Skin epidermis (tissue), 12 donors: ENCODE data around the gene DNAH6.

Experiments used
- H3K27ac ChIP-seq, 21 experiments: fragments of 200-600 bp; sonication (generic) in 11 of 21; one replicate each; pipeline ENCODE4 v1.5.0; 2020; ENCODE audit warnings: mild to moderate bottlenecking in 3 of 21, inconsistent platforms in 2 of 21, moderate library complexity in 2 of 21
- H3K4me3 ChIP-seq, 7 experiments: fragments of 200-600 bp; sonication (generic) in 2 of 7; one replicate each; pipeline ENCODE4 v1.5.0; 2020; ENCODE audit warnings: inconsistent platforms in 2 of 7, mild to moderate bottlenecking in 2 of 7, moderate library complexity in 1 of 7

The DNAH6 gene

GRCh38 chr2:84781942-84782716, 265.8 kb downstream of the DNAH6 start:
- H3K4me3 ChIP-seq, result no peak overlapping the region
- peak overlapping the region in 10 of 21 experiments; percentile 12 to 86 (median 50) for H3K27ac ChIP-seq

GRCh38 chr2:84782717-84783442, 266.6 kb downstream of the DNAH6 start:
- Histone ChIP-seq H3K27ac (peak overlapping the region in 9 of 21 experiments; percentile 12 to 86 (median 52)), H3K4me3 (no peak overlapping the region)

GRCh38 chr2:84785950-84786349, 269.7 kb downstream of the DNAH6 start:
- Histone ChIP-seq H3K4me3 (no peak overlapping the region), H3K27ac (no peak overlapping the region)

GRCh38 chr2:84786601-84787000, 270.3 kb downstream of the DNAH6 start:
- Histone ChIP-seq H3K27ac (no peak overlapping the region), H3K4me3 (no peak overlapping the region)

GRCh38 chr2:84788027-84788426, 271.7 kb downstream of the DNAH6 start:
- Histone ChIP-seq H3K4me3 (no peak overlapping the region), H3K27ac (no peak overlapping the region)

GRCh38 chr2:84788498-84788897, 272.2 kb downstream of the DNAH6 start:
- Histone ChIP-seq H3K4me3 (no peak overlapping the region), H3K27ac (no peak overlapping the region)

GRCh38 chr2:84792856-84793522, 276.7 kb downstream of the DNAH6 start:
- H3K4me3 ChIP-seq, result no peak overlapping the region
- H3K27ac ChIP-seq, result no peak overlapping the region

- no peak overlapping the region for H3K27ac ChIP-seq
- H3K4me3 ChIP-seq, result no peak overlapping the region
Observed at GRCh38 chr2:84793641-84794040, 277.3 kb downstream of the DNAH6 start.

GRCh38 chr2:84796798-84797197, 280.5 kb downstream of the DNAH6 start:
- H3K4me3 ChIP-seq, result no peak overlapping the region
- no peak overlapping the region for H3K27ac ChIP-seq

GRCh38 chr2:84797271-84797670, 281.0 kb downstream of the DNAH6 start:
- Histone ChIP-seq H3K27ac (no peak overlapping the region), H3K4me3 (no peak overlapping the region)

- Histone ChIP-seq H3K27ac (no peak overlapping the region), H3K4me3 (no peak overlapping the region)
Observed at GRCh38 chr2:84799772-84800171, 283.5 kb downstream of the DNAH6 start.

- H3K27ac ChIP-seq, result no peak overlapping the region
- H3K4me3 ChIP-seq, result no peak overlapping the region
Observed at GRCh38 chr2:84800194-84800805, 284.0 kb downstream of the DNAH6 start.

GRCh38 chr2:84801811-84802210, 285.5 kb downstream of the DNAH6 start:
- no peak overlapping the region for H3K27ac ChIP-seq

GRCh38 chr2:84805250-84805958, 289.1 kb downstream of the DNAH6 start:
- Histone ChIP-seq H3K4me3 (no peak overlapping the region), H3K27ac (no peak overlapping the region)

More at GRCh38 chr2:84801811-84802210, 285.5 kb downstream of the DNAH6 start:
- no peak overlapping the region for H3K4me3 ChIP-seq

GRCh38 chr2:84807063-84807485, 290.8 kb downstream of the DNAH6 start:
- no peak overlapping the region for H3K4me3 ChIP-seq
- peak overlapping the region in 5 of 21 experiments; percentile 29 to 73 (median 49) for H3K27ac ChIP-seq

GRCh38 chr2:84808279-84808678, 292.0 kb downstream of the DNAH6 start:
- H3K4me3 ChIP-seq, result no peak overlapping the region
- H3K27ac ChIP-seq, result no peak overlapping the region

GRCh38 chr2:84811839-84812431, 295.6 kb downstream of the DNAH6 start:
- H3K4me3 ChIP-seq, result no peak overlapping the region
- H3K27ac ChIP-seq, result no peak overlapping the region

GRCh38 chr2:84815146-84815545, 298.8 kb downstream of the DNAH6 start:
- no peak overlapping the region for H3K27ac ChIP-seq
- no peak overlapping the region for H3K4me3 ChIP-seq

- no peak overlapping the region for H3K4me3 ChIP-seq
- peak overlapping the region in 1 of 21 experiments; percentile 24 for H3K27ac ChIP-seq
Observed at GRCh38 chr2:84816426-84817026, 300.2 kb downstream of the DNAH6 start.
